ENCODE results near the gene CCND3.
A peak's percentile ranks its signal among the peaks of the same experiment; 100 is the strongest.
"Not testable (repeated sequence)": the region's sequence is repeated elsewhere in the genome, so short reads cannot be mapped to it uniquely, and the experiment has no call there.

The CCND3 gene

GRCh38 chr6:41943456-41943855 lies 1.8 kb upstream of the CCND3 start:
- no peak for DNase-seq

GRCh38 chr6:41942882-41943281 lies 1.3 kb upstream of the CCND3 start:
- not testable (repeated sequence) for DNase-seq

- DNase-seq, result no peak
These were observed 651 bp upstream of the CCND3 start for GRCh38 chr6:41942067-41942851.

- DNase-seq, result peak; percentile 27
These were observed 789 bp downstream of the CCND3 start for GRCh38 chr6:41940759-41941279.

GRCh38 chr6:41939848-41940758 lies 1.5 kb downstream of the CCND3 start:
- DNase-seq, result no peak

GRCh38 chr6:41939176-41939847 lies 2.3 kb downstream of the CCND3 start:
- no peak for DNase-seq

GRCh38 chr6:41938590-41939175 lies 2.9 kb downstream of the CCND3 start:
- no peak for DNase-seq

- peak; percentile 3 for DNase-seq
These were observed 3.6 kb downstream of the CCND3 start for GRCh38 chr6:41937861-41938574.

GRCh38 chr6:41937472-41937860 lies 4.1 kb downstream of the CCND3 start:
- DNase-seq, result no peak

- peak; percentile 17 for DNase-seq
These were observed 5.4 kb downstream of the CCND3 start for GRCh38 chr6:41936073-41936837.

GRCh38 chr6:41935685-41936072 lies 5.9 kb downstream of the CCND3 start:
- no peak for DNase-seq

GRCh38 chr6:41935193-41935574 lies 6.4 kb downstream of the CCND3 start:
- DNase-seq, result no peak

- DNase-seq, result no peak
These were observed 7.1 kb downstream of the CCND3 start for GRCh38 chr6:41934278-41935192.

GRCh38 chr6:41932378-41932777 lies 9.2 kb downstream of the CCND3 start:
- no peak for DNase-seq

GRCh38 chr6:41931792-41932191 lies 9.8 kb downstream of the CCND3 start:
- no peak for DNase-seq

- DNase-seq, result no peak
These were observed 11.7 kb downstream of the CCND3 start for GRCh38 chr6:41929924-41930323.

- no peak for DNase-seq
These were observed 14.4 kb downstream of the CCND3 start for GRCh38 chr6:41927253-41927652.

GRCh38 chr6:41922154-41922553 lies 19.5 kb downstream of the CCND3 start:
- DNase-seq, result no peak

GRCh38 chr6:41921712-41921998 lies 20.0 kb downstream of the CCND3 start:
- peak; percentile 27 for DNase-seq

GRCh38 chr6:41920921-41921711 lies 20.5 kb downstream of the CCND3 start, which contains the start of the genes BYSL and MED20:
Gene BYSL (plus strand): TSS chr6:41921499. CDS start chr6:41921563, 64 bp downstream.
Gene MED20 (minus strand): TSS chr6:41921139. CDS start chr6:41921018, 121 bp downstream.
- peak; percentile 91 for DNase-seq

Data from NCI-H2171 (cell line).